K562 (cell line): ENCODE results near the gene CECR2.

Experiments
- CEBPB ChIP-seq: fragments of 450-650 bp; IDR thresholded peaks from 2 replicates; pipeline ENCODE4 v1.6.1; 2016; ENCODE audit warnings: missing genetic modification characterization, missing compliant biosample characterization
- ESRRA ChIP-seq: fragments of 450-650 bp; IDR thresholded peaks from 2 replicates; pipeline ENCODE4 v1.6.1; 2014; ENCODE audit warnings: low read depth, mild to moderate bottlenecking, moderate library complexity, borderline replicate concordance
- TAF1 ChIP-seq: IDR thresholded peaks from 2 replicates; pipeline ENCODE4 v1.6.1; 2011; ENCODE audit warnings: mild to moderate bottlenecking, low read length, moderate library complexity; ENCODE audit not compliant: insufficient read depth, control insufficient read depth, severe bottlenecking; ENCODE audit errors: extremely low read depth
- YBX1 ChIP-seq: fragments of 450-650 bp; IDR thresholded peaks from 2 replicates; pipeline ENCODE4 v1.7.1; 2016; ENCODE audit warnings: mild to moderate bottlenecking

DNA sequence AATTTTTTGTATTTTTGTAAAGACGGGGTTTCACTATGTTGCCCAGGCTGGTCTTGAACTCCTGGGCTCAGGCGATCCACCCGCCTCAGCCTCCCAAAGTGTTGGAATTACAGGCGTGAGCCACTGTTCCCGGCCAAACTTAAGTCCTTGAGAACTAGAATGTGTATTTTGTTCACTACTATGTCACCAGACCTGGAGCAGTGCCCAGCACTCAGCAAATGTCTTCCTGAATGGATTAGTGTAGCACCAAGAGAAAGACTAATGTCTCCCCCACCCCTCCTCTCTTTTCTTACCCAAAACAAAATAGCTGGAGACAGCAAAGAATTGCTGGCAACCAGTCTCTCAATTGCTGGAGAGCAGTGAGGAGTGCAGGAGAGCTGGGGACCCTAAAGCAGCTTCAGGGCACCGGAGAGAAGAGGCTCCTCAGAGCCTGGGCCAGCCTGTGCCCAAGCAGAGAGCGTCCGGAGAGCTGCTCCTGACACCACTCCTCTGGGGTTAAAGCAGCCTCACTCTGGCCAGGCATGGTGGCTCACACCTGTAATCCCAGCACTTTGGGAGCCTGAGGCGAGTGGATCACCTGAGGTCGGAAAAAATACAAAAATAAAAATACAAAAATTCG lies 209.0 kb downstream of the CECR2 start:
- TF ChIP-seq YBX1: no peak
- TF ChIP-seq TAF1: no peak
- no peak for TF ChIP-seq ESRRA
- no peak for TF ChIP-seq CEBPB (tag)
